Measurements from ENCODE around the gene CAMK1. TPM values are rescaled to one million over a fixed set of nuclear protein-coding genes. Genes with fewer than 3 reads are reported as not detected.

CAMK1 gene
- total and polyA plus RNA-seq, 9 of the 15 experiments (the other 6 are each of a cell fraction or from before 2014, with no cell fraction given), result 0.23 to 10.7 (median 6.0) TPM

DNA sequence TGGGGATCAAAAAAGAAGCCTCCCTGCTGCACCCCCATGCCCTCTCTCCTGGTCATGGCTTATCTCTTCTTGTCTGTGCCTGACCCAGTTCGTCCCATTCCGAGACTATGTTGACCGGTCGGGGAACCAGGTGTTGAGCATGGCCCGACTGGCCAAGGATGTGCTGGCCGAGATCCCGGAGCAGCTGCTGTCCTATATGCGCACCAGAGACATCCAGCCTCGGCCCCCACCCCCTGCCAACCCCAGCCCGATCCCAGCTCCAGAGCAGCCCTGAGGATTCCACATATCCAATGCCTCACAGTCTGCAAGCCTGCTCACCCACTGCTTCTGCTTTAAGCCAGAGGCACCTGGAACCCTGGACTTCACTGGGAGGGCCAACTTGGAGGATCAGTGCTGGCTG, 40.3 kb downstream of the CAMK1 start (continued):
- TF ChIP-seq, protein P1, sequence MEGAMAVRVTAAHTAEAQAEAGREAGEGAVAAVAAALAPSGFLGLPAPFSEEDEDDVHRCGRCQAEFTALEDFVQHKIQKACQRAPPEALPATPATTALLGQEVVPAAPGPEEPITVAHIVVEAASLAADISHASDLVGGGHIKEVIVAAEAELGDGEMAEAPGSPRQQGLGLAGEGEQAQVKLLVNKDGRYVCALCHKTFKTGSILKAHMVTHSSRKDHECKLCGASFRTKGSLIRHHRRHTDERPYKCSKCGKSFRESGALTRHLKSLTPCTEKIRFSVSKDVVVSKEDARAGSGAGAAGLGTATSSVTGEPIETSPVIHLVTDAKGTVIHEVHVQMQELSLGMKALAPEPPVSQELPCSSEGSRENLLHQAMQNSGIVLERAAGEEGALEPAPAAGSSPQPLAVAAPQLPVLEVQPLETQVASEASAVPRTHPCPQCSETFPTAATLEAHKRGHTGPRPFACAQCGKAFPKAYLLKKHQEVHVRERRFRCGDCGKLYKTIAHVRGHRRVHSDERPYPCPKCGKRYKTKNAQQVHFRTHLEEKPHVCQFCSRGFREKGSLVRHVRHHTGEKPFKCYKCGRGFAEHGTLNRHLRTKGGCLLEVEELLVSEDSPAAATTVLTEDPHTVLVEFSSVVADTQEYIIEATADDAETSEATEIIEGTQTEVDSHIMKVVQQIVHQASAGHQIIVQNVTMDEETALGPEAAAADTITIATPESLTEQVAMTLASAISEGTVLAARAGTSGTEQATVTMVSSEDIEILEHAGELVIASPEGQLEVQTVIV (CRISPR knock-in tag; IDR thresholded peaks at IDR 0.05; ENCODE audit: borderline replicate concordance), result no peak
- TF ChIP-seq LCOR (CRISPR knock-in tag; IDR thresholded peaks at IDR 0.05) (no peak), ZNF79 (CRISPR knock-in tag; IDR thresholded peaks at IDR 0.05; ENCODE audit: low read depth) (no peak), KLF13 (tag; IDR thresholded peaks at IDR 0.05; ENCODE audit: borderline replicate concordance, low read depth) (no peak), NFIC (IDR thresholded peaks at IDR 0.05) (no peak), HNRNPK (IDR thresholded peaks at IDR 0.05; ENCODE audit: low read depth, low read length, poor library complexity, severe bottlenecking) (no peak), TOE1 (IDR thresholded peaks at IDR 0.05; ENCODE audit: borderline replicate concordance) (no peak), TOE1 (CRISPR knock-in tag; IDR thresholded peaks at IDR 0.05; ENCODE audit: borderline replicate concordance, low read depth) (no peak), KDM2B (CRISPR knock-in tag; IDR thresholded peaks at IDR 0.05) (no peak)
- TF ChIP-seq, protein P2, sequence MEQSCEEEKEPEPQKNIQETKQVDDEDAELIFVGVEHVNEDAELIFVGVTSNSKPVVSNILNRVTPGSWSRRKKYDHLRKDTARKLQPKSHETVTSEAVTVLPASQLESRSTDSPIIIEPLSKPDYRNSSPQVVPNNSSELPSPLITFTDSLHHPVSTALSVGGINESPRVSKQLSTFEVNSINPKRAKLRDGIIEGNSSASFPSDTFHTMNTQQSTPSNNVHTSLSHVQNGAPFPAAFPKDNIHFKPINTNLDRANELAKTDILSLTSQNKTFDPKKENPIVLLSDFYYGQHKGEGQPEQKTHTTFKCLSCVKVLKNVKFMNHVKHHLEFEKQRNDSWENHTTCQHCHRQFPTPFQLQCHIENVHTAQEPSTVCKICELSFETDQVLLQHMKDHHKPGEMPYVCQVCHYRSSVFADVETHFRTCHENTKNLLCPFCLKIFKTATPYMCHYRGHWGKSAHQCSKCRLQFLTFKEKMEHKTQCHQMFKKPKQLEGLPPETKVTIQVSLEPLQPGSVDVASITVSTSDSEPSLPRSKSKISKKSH (CRISPR knock-in tag; IDR thresholded peaks at IDR 0.05), result no peak
- TF ChIP-seq, protein P3, sequence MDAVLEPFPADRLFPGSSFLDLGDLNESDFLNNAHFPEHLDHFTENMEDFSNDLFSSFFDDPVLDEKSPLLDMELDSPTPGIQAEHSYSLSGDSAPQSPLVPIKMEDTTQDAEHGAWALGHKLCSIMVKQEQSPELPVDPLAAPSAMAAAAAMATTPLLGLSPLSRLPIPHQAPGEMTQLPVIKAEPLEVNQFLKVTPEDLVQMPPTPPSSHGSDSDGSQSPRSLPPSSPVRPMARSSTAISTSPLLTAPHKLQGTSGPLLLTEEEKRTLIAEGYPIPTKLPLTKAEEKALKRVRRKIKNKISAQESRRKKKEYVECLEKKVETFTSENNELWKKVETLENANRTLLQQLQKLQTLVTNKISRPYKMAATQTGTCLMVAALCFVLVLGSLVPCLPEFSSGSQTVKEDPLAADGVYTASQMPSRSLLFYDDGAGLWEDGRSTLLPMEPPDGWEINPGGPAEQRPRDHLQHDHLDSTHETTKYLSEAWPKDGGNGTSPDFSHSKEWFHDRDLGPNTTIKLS (IDR thresholded peaks at IDR 0.05; ENCODE audit: borderline replicate concordance, low read depth), result no peak
- TF ChIP-seq, protein P4, sequence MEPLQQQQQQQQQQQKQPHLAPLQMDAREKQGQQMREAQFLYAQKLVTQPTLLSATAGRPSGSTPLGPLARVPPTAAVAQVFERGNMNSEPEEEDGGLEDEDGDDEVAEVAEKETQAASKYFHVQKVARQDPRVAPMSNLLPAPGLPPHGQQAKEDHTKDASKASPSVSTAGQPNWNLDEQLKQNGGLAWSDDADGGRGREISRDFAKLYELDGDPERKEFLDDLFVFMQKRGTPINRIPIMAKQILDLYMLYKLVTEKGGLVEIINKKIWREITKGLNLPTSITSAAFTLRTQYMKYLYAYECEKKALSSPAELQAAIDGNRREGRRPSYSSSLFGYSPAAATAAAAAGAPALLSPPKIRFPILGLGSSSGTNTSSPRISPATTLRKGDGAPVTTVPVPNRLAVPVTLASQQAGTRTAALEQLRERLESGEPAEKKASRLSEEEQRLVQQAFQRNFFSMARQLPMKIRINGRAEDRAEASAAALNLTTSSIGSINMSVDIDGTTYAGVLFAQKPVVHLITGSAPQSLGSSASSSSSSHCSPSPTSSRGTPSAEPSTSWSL (CRISPR knock-in tag; IDR thresholded peaks at IDR 0.05; ENCODE audit: borderline replicate concordance), result no peak
- TF ChIP-seq, protein P5, sequence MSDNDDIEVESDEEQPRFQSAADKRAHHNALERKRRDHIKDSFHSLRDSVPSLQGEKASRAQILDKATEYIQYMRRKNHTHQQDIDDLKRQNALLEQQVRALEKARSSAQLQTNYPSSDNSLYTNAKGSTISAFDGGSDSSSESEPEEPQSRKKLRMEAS (CRISPR knock-in tag; IDR thresholded peaks at IDR 0.05), result no peak
